HG03460 (cell line): ENCODE results near the gene MMUT.
A peak's percentile ranks its signal among the peaks of the same experiment; 100 is the strongest.
"Not testable (repeated sequence)": the region's sequence is repeated elsewhere in the genome, so short reads cannot be mapped to it uniquely, and the experiment has no call there.

Source experiments
- ATAC-seq: cut with Tn5 transposase; IDR thresholded peaks from one replicate; pipeline ENCODE4 v1.9.1; 2021; ENCODE audit not compliant: unreplicated experiment

Gene MMUT

DNA sequence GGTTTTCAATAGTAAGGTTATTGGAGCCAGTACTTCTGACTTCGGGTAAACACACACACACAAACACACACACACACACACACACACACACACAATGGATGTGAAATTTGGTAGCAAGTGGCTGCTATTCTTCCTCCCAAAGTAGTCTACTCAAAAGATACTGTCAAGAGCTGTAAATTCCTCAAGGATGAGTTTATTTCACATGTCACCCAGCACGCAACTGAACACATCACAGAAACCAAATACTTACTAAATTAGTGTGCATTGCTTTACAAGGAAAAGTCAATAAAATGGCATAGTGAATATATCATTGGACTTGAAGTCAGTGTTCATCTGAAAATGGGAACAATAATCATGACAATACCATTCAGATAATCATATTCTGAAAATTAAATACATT lies 32.9 kb downstream of the MMUT start:
- ATAC-seq = no peak

DNA sequence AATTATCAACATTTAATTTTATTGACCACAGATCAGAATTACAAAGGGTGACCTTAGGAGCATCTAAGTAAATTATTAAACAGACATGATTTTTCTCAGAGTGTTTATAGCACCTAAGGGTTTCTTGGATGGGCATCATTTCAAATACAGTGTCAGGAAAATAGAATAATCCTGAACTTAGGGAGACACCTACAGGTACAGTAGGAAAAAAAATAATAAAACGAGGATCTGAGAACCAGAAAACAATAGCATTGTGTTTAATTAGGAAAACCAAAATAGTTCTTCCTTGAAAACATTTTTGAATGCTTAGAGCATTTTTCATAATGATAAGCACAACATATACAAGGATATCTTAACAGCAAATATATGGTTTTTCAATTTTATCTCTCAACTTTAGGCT lies 39.2 kb downstream of the MMUT start:
- ATAC-seq = no peak

DNA sequence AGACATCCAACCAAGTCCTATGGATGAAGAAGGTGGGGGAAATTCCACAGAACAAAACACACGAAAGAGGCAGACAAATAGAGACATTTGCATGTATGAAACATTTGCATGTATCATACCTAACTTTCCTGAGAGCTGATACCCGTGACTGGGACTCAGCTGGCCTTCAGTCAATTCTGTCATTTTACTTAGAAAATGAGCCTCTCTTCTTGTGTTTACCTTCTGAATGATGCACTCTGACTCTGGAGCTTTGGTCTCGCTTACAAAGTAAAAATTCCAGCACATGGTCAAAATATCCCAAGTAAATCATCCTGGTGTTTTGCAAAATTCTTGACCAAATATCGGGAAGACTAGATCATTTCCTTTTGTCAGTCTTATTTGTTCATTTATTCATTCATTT lies 46.9 kb downstream of the MMUT start:
- ATAC-seq = no peak

DNA sequence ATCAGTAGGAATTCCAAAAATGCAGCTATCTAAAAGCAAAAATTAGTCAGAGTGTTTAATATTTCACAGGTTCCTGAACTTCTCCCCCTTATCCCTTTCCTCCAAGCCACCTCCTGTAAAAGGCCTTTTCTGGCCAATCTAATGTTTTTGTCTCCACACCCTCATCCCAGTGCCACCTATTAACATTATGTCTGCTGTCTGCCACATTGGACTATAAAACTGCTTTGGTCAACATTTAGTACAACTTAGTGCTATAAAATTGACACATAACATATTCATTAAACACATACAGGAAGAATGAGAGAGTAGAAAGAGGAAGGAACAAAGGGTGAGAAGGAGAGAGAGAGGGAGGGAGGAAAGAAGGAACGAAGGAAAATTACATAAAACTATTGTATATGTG lies 47.7 kb downstream of the MMUT start:
- no peak for ATAC-seq

DNA sequence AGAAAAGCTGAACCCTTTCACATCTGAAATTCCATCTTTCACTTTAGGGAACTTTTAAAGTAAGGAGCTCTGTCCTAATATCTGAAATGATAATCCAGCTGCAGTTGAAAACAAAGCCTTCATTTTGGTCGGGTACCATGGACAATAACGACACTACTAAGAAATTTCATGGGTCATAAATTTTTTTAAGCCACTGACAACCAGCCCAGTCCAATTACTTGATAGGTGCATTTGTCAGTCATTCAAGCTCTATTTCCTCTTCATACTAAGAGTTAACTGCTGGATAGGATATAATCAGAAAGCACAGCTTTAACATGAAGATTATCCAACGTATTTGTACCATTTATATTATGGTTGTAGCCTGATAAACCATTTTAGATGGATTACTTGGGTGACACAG lies 52.5 kb downstream of the MMUT start:
- no peak for ATAC-seq

DNA sequence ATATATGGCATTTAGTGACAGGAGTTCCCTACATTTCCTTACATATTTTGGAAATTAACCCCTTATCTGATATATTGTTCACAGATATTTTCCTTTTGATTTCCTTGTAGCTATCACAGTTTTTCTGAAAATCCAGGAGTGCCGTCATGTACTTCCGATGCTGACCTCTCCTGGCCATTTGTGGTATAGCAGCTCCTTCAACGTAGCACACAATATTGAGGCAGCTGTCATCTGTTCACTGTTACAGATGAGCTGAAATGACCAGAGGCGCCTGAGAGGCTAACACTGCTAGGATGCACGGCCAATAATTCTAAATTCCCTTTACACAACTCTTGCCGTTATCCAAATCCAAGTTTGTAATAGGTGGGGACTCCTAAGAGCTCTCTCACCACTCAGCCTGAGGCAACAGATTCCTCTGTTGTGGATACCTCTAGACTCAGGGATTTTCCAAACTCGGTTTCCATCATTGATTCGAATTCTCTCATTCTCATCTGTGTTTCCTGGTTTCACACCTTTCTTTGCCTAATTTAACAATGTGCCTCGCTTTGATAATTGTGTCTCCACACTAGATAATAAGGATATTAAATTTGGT lies 53.0 kb downstream of the MMUT start:
- peak; percentile 92 for ATAC-seq

DNA sequence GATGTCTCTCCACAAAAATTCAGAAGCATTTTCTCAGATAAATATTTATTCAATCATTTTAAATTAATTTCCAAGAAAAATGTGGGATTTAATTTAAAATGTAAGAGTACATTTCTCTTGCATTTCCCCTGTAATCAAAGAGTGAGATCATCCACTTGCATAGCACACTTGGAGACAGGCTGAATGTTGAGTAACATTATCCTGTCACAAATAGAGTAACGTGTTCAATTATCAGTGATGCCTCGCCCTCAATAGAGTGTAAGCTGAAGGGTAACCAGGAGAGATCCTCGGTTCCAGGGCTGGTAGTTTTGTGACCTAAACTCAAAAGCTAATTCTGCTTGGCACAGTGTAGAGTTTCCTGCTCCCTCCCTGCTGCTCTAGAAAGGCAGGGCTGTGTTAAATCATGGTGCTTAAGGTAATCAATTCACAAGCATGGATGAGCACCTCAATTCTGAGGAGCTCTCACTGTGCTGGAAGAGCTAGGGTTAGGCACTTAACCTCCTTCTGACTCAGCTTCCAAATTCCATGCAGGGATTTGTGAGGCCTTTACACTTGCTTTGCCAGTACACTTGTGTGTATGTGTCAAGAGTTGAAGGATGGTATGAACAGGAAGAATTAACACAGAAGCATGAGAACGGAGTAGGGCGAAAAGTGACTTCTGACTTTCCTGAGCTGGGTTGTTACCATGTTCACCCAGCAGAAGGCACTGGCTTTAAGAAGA lies 56.6 kb downstream of the MMUT start:
- no peak for ATAC-seq

DNA sequence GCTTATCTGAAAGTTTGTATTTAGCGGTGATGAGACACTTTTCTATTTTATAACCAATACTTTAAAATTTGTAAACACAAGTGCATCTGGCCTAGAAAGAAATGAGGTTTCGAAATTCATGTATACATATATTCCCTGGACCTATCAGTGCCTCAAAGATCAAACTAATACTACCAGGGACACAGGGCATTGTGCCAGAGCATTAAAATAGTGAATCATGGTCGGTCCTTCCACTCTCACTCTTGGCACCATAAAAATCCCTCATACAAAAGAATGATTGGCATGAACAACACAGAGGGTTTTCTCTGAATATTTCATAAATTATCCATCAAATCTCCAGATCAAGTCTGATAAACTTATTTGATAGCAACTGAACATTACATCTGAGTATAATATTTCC lies 62.0 kb downstream of the MMUT start:
- no peak for ATAC-seq

DNA sequence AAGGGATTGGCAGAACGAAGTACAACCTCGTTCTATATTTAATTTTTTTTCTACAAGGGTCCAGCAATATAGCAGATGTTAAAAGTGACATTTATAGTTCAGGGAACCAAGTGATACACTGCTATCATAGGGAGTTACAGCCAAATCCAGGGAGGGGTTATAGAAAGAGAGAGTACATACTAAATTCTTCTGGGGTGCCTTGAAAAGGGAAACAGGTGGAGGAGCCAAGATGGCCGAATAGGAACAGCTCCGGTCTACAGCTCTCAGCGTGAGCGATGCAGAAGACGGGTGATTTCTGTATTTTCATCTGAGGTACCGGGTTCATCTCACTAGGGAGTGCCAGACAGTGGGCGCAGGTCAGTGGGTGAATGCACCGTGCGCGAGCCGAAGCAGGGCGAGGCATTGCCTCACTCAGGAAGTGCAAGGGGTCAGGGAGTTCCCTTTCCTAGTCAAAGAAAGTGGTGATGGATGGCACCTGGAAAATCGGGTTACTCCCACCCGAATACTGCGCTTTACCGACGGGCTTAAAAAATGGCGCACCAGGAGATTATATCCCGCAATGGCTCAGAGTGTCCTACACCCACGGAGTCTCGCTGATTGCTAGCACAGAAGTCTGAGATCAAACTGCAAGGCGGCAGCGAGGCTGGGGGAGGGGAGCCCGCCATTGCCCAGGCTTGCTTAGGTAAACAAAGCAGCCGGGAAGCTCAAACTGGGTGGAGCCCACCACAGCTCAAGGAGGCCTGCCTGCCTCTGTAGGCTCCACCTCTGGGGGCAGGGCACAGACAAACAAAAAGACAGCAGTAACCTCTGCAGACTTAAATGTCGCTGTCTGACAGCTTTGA lies 76.2 kb downstream of the MMUT start:
- not testable (repeated sequence) for ATAC-seq

DNA sequence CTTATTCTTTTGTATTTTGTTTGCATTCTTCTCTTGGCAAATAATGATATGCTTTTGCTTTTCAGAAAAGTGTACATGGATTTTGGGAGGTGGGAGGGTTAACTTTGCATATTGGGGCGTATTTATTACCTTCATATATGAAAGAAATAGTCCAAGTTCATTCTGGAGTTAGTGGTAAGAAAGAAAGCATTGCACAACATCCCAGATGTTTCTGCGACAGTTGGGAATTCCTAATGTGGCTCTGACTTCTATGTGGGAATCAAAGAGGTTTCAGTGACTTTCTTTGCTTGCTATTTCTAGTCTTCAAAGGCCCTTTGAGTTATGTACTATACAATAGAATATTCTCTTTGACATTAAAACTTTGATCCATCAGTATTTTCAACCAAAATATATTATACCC lies 78.1 kb downstream of the MMUT start:
- ATAC-seq = no peak
